Adipose tissue (tissue), 3 donors: ENCODE results near the gene MBD3. TPM values are rescaled to one million over a fixed set of nuclear protein-coding genes. Genes with fewer than 3 reads are reported as not detected.
A peak's percentile ranks its signal among the peaks of the same experiment; 100 is the strongest.

ENCODE experiments used
- H3K27ac ChIP-seq: one replicate; pipeline ENCODE4 v1.5.1; 2013; ENCODE audit warnings: low read depth, low read length
- WGBS, 3 donors: extraction: QIAGEN DNeasy Blood & Tissue Kit; methylation state at CpG; one replicate each; pipeline ENCODE4 v1.1.7; 2013; 5-methylcytosine and 5-hydroxymethylcytosine counted together
- polyA plus RNA-seq, 3 donors: library from polyadenylated mRNA; stranded (reverse); fragments of 200-250 nt; gene quantifications; one replicate each; pipeline ENCODE4 v1.2.3, GENCODE V29; 2013
- donor health status: healthy with polysubstance abuse.
- donor health status: Bipolar disorder and iron deficiency.
- donor health status: healthy.

MBD3 gene
- polyA plus RNA-seq, 3 donors: 29.2 to 87.3 (median 73.1) TPM

GRCh38 chr19:1605236-1606137 is 12.8 kb upstream of the MBD3 start, which contains the start of gene UQCR11:
TSS of gene UQCR11 (minus strand) at chr19:1605462. CDS start at chr19:1605409, 53 bp downstream.
- WGBS, 3 donors: 0 to 1% (median 0%) methylated on average over 60 to 79 of the region's 79 CpGs
- peak within 1 kb of the TSS; percentile 52 for H3K27ac ChIP-seq

DNA sequence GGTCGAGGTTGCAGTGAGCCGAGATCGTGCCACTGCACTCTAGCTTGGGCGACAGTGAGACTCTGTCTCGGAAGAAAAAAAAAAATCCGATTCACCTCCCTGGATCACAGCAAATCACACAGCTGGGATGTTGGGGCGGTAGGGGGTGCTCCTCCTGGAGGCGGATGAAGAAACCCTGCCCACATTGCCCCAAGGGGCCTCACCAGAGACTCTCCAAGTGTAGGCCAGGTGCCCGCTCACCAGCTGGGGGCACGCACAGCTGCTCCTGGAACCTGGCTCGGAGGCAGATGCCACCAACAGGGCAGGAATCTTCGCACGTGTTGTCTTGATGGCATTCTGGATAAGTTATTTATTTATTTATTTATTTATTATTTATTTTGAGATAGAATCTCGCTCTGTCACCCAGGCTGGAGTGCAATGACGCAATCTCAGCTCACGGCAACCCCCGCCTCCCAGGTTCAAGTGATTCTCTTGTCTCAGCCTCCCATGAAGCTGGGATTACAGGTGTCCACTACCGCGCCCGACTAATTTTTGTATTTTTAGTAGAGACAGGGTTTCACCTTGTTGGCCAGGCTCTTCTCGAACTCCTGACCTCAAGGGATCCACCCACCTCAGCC is 9.5 kb upstream of the MBD3 start:
- no peak overlapping the region for H3K27ac ChIP-seq
- 93 to 94% (median 94%) methylated on average over 21 of the region's 21 CpGs for WGBS, 3 donors

DNA sequence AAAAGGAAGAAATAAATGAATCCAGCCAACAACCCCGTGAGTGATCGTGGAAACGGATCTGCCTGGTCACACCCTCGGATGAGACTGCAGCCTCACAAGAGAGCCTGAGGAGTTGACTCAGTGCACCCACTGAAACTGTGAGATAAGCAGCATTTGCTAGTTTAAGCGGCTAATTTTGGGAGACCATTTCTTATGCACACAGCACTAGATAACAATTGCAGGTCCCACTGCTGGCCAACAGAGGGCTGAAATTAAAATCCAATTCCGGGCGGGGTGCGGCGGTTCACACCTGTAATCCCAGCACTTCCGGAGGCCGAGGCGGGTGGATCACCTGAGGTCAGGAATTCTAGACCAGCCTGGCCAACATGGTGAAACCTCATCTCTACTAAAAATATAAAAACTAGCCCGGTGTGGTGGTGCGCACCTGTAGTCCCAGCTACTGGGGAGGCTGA is 9.0 kb upstream of the MBD3 start:
- 89 to 93% (median 93%) methylated on average over 14 of the region's 14 CpGs for WGBS, 3 donors

GRCh38 chr19:1599460-1599846 is 6.8 kb upstream of the MBD3 start:
- H3K27ac ChIP-seq: no peak overlapping the region
- 93 to 96% (median 94%) methylated on average over 15 of the region's 15 CpGs for WGBS, 3 donors

More for the DNA sequence above, 9.0 kb upstream of the MBD3 start:
- H3K27ac ChIP-seq: no peak overlapping the region

- H3K27ac ChIP-seq: no peak overlapping the region
- WGBS, 3 donors: 89 to 93% (median 90%) methylated on average over 20 of the region's 20 CpGs
These were observed 6.3 kb upstream of the MBD3 start for GRCh38 chr19:1598777-1599459.

- 33 to 55% (median 47%) methylated on average over 9 to 10 of the region's 10 CpGs for WGBS, 3 donors
- H3K27ac ChIP-seq: no peak overlapping the region
These were observed 772 bp upstream of the MBD3 start for GRCh38 chr19:1593501-1593772.

DNA sequence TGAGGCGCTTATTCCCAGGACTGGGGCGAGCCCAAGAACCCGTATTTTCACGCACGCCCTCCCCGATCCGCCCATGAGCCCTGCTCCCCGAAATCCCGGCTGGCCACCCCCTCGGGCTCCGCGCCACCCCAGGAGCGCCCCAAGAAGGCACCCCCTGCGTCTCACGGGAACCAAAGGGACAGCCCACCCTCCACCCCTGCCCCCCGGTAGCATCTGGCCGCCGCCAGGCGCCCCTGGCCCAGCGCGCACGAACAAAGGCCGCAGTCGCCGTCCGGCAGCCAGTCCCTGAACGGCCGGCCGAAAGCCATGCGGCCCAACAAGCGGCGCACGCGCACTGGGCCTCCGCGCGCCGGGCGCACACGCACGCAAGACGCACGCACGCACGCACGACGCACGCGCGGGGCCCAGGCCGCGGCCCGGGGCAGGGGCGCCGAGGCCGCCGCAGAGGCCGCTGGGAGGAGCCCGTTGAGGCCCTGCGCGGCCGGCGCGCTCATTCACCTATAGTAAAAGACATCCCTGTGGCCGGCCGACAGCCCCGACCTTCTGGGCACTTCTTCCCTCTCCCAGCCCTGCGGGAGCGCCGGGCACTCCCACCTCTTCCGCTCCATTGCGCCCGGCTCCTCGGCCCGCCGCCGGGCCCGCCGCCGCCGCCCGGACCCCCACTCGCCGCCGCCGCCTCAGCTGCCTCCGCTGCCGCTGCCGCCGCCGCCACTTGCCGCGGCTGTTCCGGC is 476 bp downstream of the MBD3 start:
- H3K27ac ChIP-seq: peak overlapping the region; percentile 81
- 0 to 1% (median 0%) methylated on average over 64 to 94 of the region's 94 CpGs for WGBS, 3 donors

DNA sequence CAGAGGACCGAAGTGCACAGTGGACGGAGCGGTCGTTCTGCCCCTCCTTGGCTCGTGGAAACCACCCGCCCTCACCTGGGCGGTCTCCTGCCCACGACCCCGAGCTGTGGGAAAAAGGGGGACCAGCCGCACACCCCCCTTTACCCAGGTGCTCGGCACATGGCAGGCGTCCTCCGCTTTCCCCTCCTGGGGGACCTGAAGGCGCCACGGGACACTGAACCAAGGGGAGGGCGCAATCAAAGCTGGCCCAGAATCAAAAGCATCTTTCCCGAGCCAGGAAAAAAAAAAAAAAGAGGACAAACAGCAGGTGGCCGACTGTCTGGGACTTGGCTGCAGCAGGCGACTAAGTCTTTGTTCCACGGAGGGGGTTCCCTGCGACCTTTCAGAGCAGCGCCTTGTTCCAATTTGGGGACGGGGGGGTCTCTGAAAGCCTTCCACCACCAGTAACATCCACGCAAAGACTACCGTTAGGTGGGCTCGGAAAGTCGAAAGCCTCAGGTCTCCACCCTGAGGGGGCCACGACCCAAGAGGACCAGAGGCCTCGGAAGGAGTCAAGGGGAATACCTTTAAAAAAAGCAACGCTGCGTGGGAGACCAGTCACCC is 1.1 kb downstream of the MBD3 start:
- peak overlapping the region; percentile 81 for H3K27ac ChIP-seq
- 1 to 2% (median 1%) methylated on average over 29 to 31 of the region's 31 CpGs for WGBS, 3 donors

- no peak overlapping the region for H3K27ac ChIP-seq
- WGBS, 3 donors: 29 to 31% (median 29%) methylated on average over 10 of the region's 10 CpGs
These were observed 1.8 kb downstream of the MBD3 start for GRCh38 chr19:1590641-1591397.

DNA sequence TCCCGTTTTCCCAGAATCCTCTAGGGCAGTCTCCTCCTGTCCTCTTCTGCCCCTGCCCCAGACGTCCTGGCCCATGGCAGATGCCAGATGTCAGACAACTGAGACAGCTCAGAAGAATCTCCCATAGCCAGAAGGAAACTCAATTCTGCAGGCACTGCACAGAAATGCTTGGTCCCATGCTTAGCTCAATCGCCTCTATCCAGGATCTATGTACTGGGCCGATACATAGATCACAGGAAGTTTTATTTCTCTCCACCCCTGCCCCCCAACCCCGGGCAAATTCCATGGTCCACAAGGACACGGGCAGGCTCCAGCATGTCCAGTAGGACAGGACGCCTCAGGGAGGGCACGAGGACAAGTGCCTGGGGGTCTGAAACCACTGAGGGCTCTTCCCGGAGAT is 4.8 kb downstream of the MBD3 start:
- 65 to 74% (median 71%) methylated on average over 9 of the region's 9 CpGs for WGBS, 3 donors

DNA sequence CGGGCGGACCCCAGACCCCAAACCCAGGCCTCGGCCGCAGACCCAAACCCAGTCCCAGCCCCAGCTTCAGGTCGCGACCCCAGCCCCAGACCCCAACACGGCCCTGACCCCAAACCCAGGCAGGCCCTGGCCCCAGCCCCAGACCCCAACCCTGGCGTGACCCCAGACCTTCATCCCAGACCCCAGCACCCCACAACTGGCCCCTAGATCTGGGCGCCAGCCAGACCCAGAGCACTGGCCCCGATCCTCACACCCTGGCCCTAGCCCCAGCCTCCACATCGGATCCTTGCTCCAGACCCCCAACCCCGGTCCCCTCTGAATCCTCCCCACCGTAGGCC is 7.5 kb downstream of the MBD3 start:
- WGBS, 3 donors: 76 to 93% (median 93%) methylated on average over 11 to 13 of the region's 13 CpGs
- no peak overlapping the region for H3K27ac ChIP-seq

More for the DNA sequence above, 4.8 kb downstream of the MBD3 start:
- H3K27ac ChIP-seq: no peak overlapping the region

GRCh38 chr19:1584500-1585242 is 8.0 kb downstream of the MBD3 start:
- 88 to 91% (median 91%) methylated on average over 55 to 87 of the region's 87 CpGs for WGBS, 3 donors
- H3K27ac ChIP-seq: no peak overlapping the region

DNA sequence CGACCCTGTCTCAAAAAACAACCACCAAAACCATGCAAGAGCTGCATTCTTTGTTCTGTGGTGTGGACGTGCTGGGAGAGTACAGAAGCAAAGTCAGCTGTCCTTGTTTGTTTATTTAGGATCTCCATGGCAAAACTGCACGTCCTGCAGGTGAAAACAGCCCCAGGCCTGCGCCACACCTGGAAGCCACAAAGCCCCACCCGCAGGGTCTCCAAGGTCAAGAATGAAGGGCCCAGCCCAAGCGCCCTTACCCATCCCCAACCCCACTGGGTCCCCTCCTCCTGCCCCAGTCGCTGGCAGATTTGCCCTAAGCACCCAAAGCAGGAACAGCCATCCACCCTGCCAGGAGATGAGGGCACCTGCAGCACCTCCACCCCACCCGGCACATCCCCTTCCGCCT is 10.5 kb downstream of the MBD3 start:
- WGBS, 3 donors: 68 to 93% (median 88%) methylated on average over 8 to 9 of the region's 9 CpGs
- H3K27ac ChIP-seq: no peak overlapping the region

DNA sequence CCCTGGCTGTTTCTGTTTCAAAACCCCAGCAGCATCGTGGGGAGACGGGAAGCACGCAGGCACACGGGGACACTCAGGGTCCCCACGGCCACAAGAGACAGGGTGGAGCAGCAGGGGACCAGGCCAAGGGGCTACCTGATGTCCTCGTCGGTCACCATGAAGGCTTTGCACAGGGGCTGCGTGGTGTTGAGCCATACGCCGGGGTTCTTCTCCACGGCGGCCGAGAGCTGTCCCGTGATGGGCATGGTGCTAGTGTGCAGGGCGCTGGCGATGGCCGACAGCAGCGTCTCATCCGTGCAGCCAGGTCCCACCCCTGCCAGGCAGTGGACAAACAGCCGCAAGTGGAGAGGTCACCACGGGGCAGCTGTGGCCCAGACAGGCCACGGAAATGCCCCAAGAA is 11.7 kb downstream of the MBD3 start:
- H3K27ac ChIP-seq: no peak overlapping the region
- WGBS, 3 donors: 93 to 98% (median 94%) methylated on average over 22 of the region's 22 CpGs

DNA sequence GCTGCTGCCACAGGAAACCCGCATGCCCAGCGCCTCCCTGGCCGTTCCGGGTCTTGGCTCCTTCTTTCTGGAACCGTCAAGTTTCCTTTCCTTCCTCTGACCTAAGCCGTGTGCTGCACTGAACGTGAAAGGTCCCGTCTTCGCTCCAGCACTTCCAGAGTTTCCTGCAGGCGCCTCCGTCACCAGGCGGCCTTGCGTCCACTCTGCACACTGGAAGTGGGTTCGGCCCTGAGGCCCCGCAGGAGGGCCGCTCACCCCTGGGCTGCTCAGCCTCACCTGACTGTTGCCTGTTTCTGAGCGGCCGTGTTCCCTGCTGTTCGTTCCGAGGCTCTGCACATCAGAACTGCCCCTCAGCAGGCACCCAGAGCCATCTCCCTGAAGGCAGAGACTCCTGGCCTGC is 12.3 kb downstream of the MBD3 start:
- WGBS, 3 donors: 88 to 92% (median 89%) methylated on average over 19 to 20 of the region's 20 CpGs
- H3K27ac ChIP-seq: no peak overlapping the region

DNA sequence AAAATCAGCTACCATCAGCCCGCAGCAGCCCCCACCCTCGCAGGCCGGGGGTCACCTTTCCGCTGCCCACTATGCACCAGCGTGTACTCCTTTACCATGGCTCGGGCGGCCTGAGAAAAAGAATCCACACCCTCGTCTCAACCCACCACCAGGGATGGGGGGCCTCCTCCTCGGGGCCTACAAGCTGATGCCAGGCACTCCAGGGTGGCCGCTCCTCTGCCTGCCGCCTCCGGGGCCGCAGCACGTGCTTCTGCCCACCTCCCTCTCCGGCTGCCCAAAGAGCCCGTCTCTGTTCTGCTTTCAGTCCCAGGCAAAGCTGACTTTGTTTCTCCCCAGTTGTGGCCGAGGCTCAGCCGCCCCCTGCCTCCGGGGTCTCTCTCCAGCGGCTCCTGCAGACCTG is 13.4 kb downstream of the MBD3 start:
- WGBS, 3 donors: 95 to 97% (median 96%) methylated on average over 16 to 20 of the region's 20 CpGs
- H3K27ac ChIP-seq: no peak overlapping the region
